NT2/D1 (cell line): ENCODE results near the gene FGF1.

ENCODE experiments used
- DNase-seq: peaks from one replicate; pipeline ENCODE4 v3.0.0-alpha.2; 2011; ENCODE audit warnings: low read depth, low spot score
- H3K27me3 ChIP-seq: 2 replicates; pipeline ENCODE4 v1.6.0; 2011; ENCODE audit warnings: mild to moderate bottlenecking; ENCODE audit not compliant: insufficient read length, insufficient read depth
- H3K36me3 ChIP-seq: 2 replicates; pipeline ENCODE4 v1.6.1; 2011; ENCODE audit warnings: mild to moderate bottlenecking, low read length, mixed read lengths; ENCODE audit not compliant: insufficient read depth, insufficient read length
- H3K4me1 ChIP-seq: 2 replicates; pipeline ENCODE4 v1.5.1; 2011; ENCODE audit not compliant: insufficient read depth, insufficient read length
- H3K4me3 ChIP-seq: 2 replicates; pipeline ENCODE4 v1.5.1; 2011; ENCODE audit warnings: low read depth; ENCODE audit not compliant: insufficient read length
- H3K9ac ChIP-seq: 2 replicates; pipeline ENCODE4 v1.6.0; 2011; ENCODE audit warnings: low read depth; ENCODE audit not compliant: insufficient read length
- H3K9me3 ChIP-seq: 2 replicates; pipeline ENCODE4 v1.5.1; 2011; ENCODE audit warnings: mild to moderate bottlenecking, low read length; ENCODE audit not compliant: insufficient read depth
- SUZ12 ChIP-seq: IDR thresholded peaks from 2 replicates; pipeline ENCODE4 v1.6.1; 2011; ENCODE audit not compliant: insufficient read length, insufficient read depth; ENCODE audit errors: extremely low read depth
- YY1 ChIP-seq: IDR thresholded peaks from 2 replicates; pipeline ENCODE4 v1.6.1; 2011; ENCODE audit not compliant: insufficient read length, insufficient read depth
- ZNF274 ChIP-seq: IDR thresholded peaks from 2 replicates; pipeline ENCODE4 v1.6.1; 2011; ENCODE audit warnings: mild to moderate bottlenecking, low read depth, low read length

Gene FGF1

GRCh38 chr5:142684508-142685041 is 1.3 kb downstream of the FGF1 start:
- Histone ChIP-seq H3K36me3 (no peaks in the 10 kb centered on the region), H3K4me1 (peaks cover 12% of the 10 kb centered on the region), H3K4me3 (no peak overlapping the region), H3K9me3 (no peaks in the 10 kb centered on the region), H3K27me3 (no peaks in the 10 kb centered on the region), H3K9ac (no peak overlapping the region)
- TF ChIP-seq YY1 (no peak), ZNF274 (no peak), SUZ12 (no peak)
- DNase-seq, result no peak

- Histone ChIP-seq H3K27me3 (no peaks in the 10 kb centered on the region), H3K4me3 (no peak overlapping the region), H3K9me3 (no peaks in the 10 kb centered on the region), H3K36me3 (no peaks in the 10 kb centered on the region), H3K4me1 (peaks cover 12% of the 10 kb centered on the region), H3K9ac (no peak overlapping the region)
- no peak for TF ChIP-seq SUZ12
- TF ChIP-seq YY1, result no peak
- TF ChIP-seq ZNF274, result no peak
- DNase-seq, result no peak
Measured at GRCh38 chr5:142683881-142684505, 1.9 kb downstream of the FGF1 start.

- H3K4me3 ChIP-seq, result no peak overlapping the region
- H3K4me1 ChIP-seq, result peaks cover 12% of the 10 kb centered on the region
- H3K9ac ChIP-seq, result no peak overlapping the region
- no peak for TF ChIP-seq YY1
- H3K36me3 ChIP-seq, result no peaks in the 10 kb centered on the region
- no peaks in the 10 kb centered on the region for H3K9me3 ChIP-seq
- no peaks in the 10 kb centered on the region for H3K27me3 ChIP-seq
- DNase-seq, result no peak
Measured at GRCh38 chr5:142683116-142683515, 2.8 kb downstream of the FGF1 start.

- Histone ChIP-seq H3K36me3 (no peaks in the 10 kb centered on the region), H3K27me3 (no peaks in the 10 kb centered on the region), H3K9ac (no peak overlapping the region), H3K4me1 (peaks cover 5% of the 10 kb centered on the region), H3K9me3 (no peaks in the 10 kb centered on the region), H3K4me3 (no peak overlapping the region)
- DNase-seq, result no peak
- TF ChIP-seq YY1 (no peak), SUZ12 (no peak), ZNF274 (no peak)
Measured at GRCh38 chr5:142680605-142681259, 5.2 kb downstream of the FGF1 start.

- Histone ChIP-seq H3K9ac (no peak overlapping the region), H3K36me3 (no peaks in the 10 kb centered on the region)
- no peak for TF ChIP-seq ZNF274
- TF ChIP-seq SUZ12, result no peak
- TF ChIP-seq YY1, result no peak
Measured at GRCh38 chr5:142679744-142680143, 6.1 kb downstream of the FGF1 start.

GRCh38 chr5:142678529-142678928 is 7.4 kb downstream of the FGF1 start:
- H3K4me1 ChIP-seq, result peaks cover 3% of the 10 kb centered on the region
- no peaks in the 10 kb centered on the region for H3K27me3 ChIP-seq
- DNase-seq, result no peak
- no peak for TF ChIP-seq SUZ12
- TF ChIP-seq YY1, result no peak
- no peak for TF ChIP-seq ZNF274
- H3K9me3 ChIP-seq, result no peaks in the 10 kb centered on the region
- no peaks in the 10 kb centered on the region for H3K36me3 ChIP-seq
- H3K4me3 ChIP-seq, result no peak overlapping the region
- H3K9ac ChIP-seq, result no peak overlapping the region

More at GRCh38 chr5:142679744-142680143, 6.1 kb downstream of the FGF1 start:
- no peaks in the 10 kb centered on the region for H3K27me3 ChIP-seq
- H3K4me1 ChIP-seq, result no peaks in the 10 kb centered on the region
- no peak for DNase-seq
- H3K4me3 ChIP-seq, result no peak overlapping the region
- no peaks in the 10 kb centered on the region for H3K9me3 ChIP-seq

- no peak overlapping the region for H3K9ac ChIP-seq
- peaks cover 3% of the 10 kb centered on the region for H3K4me1 ChIP-seq
- H3K9me3 ChIP-seq, result no peaks in the 10 kb centered on the region
- no peak overlapping the region for H3K4me3 ChIP-seq
- H3K27me3 ChIP-seq, result no peaks in the 10 kb centered on the region
- no peak for DNase-seq
- TF ChIP-seq ZNF274, result no peak
- H3K36me3 ChIP-seq, result no peaks in the 10 kb centered on the region
Measured at GRCh38 chr5:142677198-142677597, 8.7 kb downstream of the FGF1 start.
